ENCODE data around the gene IQGAP2.

GRCh38 chr5:76746677-76747076 is 343.6 kb downstream of the IQGAP2 start:
- no peak for TF ChIP-seq CTCF (IDR thresholded peaks at IDR 0.05; ENCODE audit: low read depth, low read length, poor library complexity, severe bottlenecking)
- no peak for TF ChIP-seq EZH2phosphoT487 (IDR thresholded peaks at IDR 0.05; ENCODE audit: borderline replicate concordance, low read length)

Measured in DOHH2 (cell line).